CD4-positive, alpha-beta memory T cell (primary cell): ENCODE measurements around the gene CEP152. TPM values are rescaled to one million over a fixed set of nuclear protein-coding genes. Genes with fewer than 3 reads are reported as not detected.
A peak's percentile ranks its signal among the peaks of the same experiment; 100 is the strongest.
"Not testable (repeated sequence)": the region's sequence is repeated elsewhere in the genome, so short reads cannot be mapped to it uniquely, and the experiment has no call there.

Experiments used
- CTCF ChIA-PET: fragments of 350-600 bp; sonication (Branson Sonifier 250); formaldehyde crosslinking; loops from one replicate; lab custom pipeline; 2021; ENCODE audit warnings: inconsistent platforms; ENCODE audit not compliant: partially characterized antibody; lab: Charles Lee
- POLR2A ChIA-PET: fragments of 350-600 bp; sonication (Branson Sonifier 250); formaldehyde crosslinking; loops from one replicate; lab custom pipeline; 2021; ENCODE audit not compliant: partially characterized antibody; lab: Charles Lee
- DNase-seq, 5 donors: peaks; one replicate each; pipeline versions ENCODE4 v3.0.0 to v3.0.0-alpha.2; 2020 to 2022; ENCODE audit warnings: mixed read lengths in 1 of 5
- H3K27ac ChIP-seq: one replicate; pipeline ENCODE4 v1.7.0; 2013; ENCODE audit warnings: low read depth, low read length
- H3K27me3 ChIP-seq: 2 replicates; pipeline ENCODE4 v1.7.0; 2013; ENCODE audit warnings: mild to moderate bottlenecking, low read length, moderate library complexity; ENCODE audit not compliant: insufficient read depth
- H3K36me3 ChIP-seq: 2 replicates; pipeline ENCODE4 v1.7.0; 2013; ENCODE audit warnings: mild to moderate bottlenecking, low read length, moderate library complexity; ENCODE audit not compliant: insufficient read depth
- H3K4me1 ChIP-seq: 2 replicates; pipeline ENCODE4 v1.7.0; 2013; ENCODE audit warnings: mild to moderate bottlenecking, low read length, moderate library complexity; ENCODE audit not compliant: insufficient read depth
- H3K4me3 ChIP-seq, 2 donors: one replicate each; pipeline ENCODE4 v1.7.0; 2013; ENCODE audit warnings: low read length in 2 of 2, mild to moderate bottlenecking in 1 of 2
- H3K9me3 ChIP-seq, 2 donors: one replicate each; pipeline ENCODE4 v1.7.0; 2013; ENCODE audit warnings: low read length in 2 of 2, control low read depth in 1 of 2; ENCODE audit not compliant: control insufficient read depth in 1 of 2
- H3K27ac Mint-ChIP-seq, 7 donors: one replicate each; pipeline ENCODE4 v1.8.0; 2020 to 2021; ENCODE audit warnings: mixed read lengths in 7 of 7, mild to moderate bottlenecking in 6 of 7, inconsistent platforms in 3 of 7, moderate library complexity in 3 of 7
- H3K27me3 Mint-ChIP-seq, 2 donors: one replicate each; pipeline ENCODE4 v1.8.0; 2020 to 2021; ENCODE audit warnings: mixed read lengths in 2 of 2
- H3K36me3 Mint-ChIP-seq, 2 donors: one replicate each; pipeline ENCODE4 v1.8.0; 2020 to 2021; ENCODE audit warnings: mixed read lengths in 2 of 2, inconsistent platforms in 1 of 2, mild to moderate bottlenecking in 1 of 2
- H3K4me1 Mint-ChIP-seq, 4 donors: one replicate each; pipeline ENCODE4 v1.8.0; 2020 to 2021; ENCODE audit warnings: mixed read lengths in 4 of 4, mild to moderate bottlenecking in 1 of 4
- H3K4me3 Mint-ChIP-seq, 8 donors: one replicate each; pipeline ENCODE4 v1.8.0; 2020 to 2021; ENCODE audit warnings: mixed read lengths in 8 of 8, mild to moderate bottlenecking in 7 of 8, moderate library complexity in 6 of 8, inconsistent platforms in 3 of 8
- H3K9me3 Mint-ChIP-seq, 8 donors: one replicate each; pipeline ENCODE4 v1.8.0; 2020 to 2021; ENCODE audit warnings: mixed read lengths in 8 of 8, mild to moderate bottlenecking in 5 of 8, inconsistent platforms in 3 of 8, moderate library complexity in 1 of 8
- intact Hi-C: fragments of 100-400 bp; cut with micrococcal nuclease; formaldehyde crosslinking; loops from one replicate; pipeline ENCODE4 v1.15.1; 2023
- polyA plus RNA-seq, 2 donors: library from polyadenylated mRNA; unstranded; fragments of 300-500 nt; fragmentation: Illumina TruSeq; gene quantifications; one replicate each; pipeline ENCODE4 v1.2.3, GENCODE V29; 2021
- total RNA-seq, 2 experiments: library from RNA; stranded (reverse); gene quantifications; one replicate each; pipeline ENCODE4 v1.2.3, GENCODE V29; 2021

The CEP152 gene
- total and polyA plus RNA-seq, 4 experiments from 2014 or later: 3.0 to 15.3 (median 11.3) TPM

DNA sequence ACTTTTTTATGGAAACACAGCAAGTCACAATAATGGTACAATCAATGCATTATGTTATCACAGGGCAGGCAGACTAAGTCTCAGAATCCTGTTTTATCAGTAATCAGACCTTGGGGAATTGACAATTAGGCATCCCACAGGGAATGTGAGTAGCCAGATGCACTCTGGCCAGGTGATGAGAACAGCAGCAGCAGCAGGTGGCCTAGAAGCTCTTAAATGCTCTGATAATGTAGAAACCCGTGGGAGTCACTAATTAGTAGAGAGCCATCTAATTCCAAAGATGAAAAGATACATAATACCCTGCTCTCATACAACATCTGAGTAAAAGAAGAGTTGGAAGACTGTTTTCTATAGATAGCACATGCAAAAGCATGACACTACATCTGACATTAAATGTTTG is 12.6 kb downstream of the CEP152 start:
- Histone ChIP-seq H3K27ac (no peak overlapping the region), H3K36me3 (no peaks in the 10 kb centered on the region), H3K27me3 (no peaks in the 10 kb centered on the region), H3K4me1 (peaks cover 4% of the 10 kb centered on the region), H3K4me3 (no peak overlapping the region), H3K9me3 (no peaks in the 10 kb centered on the region)
- Mint-ChIP-seq H3K27ac (peak overlapping the region in 1 of 7 donors; percentile 17), H3K4me1 (peaks cover 11 to 32% (median 17%) of the 10 kb centered on the region in 4 donors), H3K36me3 (peaks cover 8 to 13% of the 10 kb centered on the region in 2 donors), H3K27me3 (no peaks in the 10 kb centered on the region), H3K9me3 (no peaks in the 10 kb centered on the region), H3K4me3 (no peak overlapping the region)
- DNase-seq: no peak
- ChIA-PET POLR2A (no interaction called here), CTCF (interaction anchor here (1.0 kb wide), 1 partner anchor 439 kb away, joined by 3 read pairs; no protein-coding TSS in a partner anchor)
- intact Hi-C loops: no loop called here

DNA sequence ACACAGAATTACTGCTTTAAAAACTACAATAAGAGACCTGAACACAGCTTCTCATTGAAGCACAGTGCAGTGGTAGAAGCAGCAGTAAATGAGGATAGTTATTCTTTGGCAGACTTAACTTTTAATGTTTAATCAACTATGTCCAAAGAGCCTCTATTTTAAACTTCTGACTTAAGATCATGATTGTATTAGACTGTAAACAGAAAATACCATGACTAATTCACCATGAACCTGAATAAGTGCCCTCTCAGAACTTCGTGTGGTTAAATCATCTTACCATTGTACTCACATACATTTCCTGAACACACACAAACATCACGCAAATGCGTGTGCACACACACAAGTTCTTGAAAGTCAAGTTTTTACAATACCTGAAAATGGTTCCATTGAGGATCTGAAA is 13.9 kb downstream of the CEP152 start:
- no peak overlapping the region for H3K27ac ChIP-seq
- H3K9me3 ChIP-seq: no peaks in the 10 kb centered on the region
- no peaks in the 10 kb centered on the region for H3K9me3 Mint-ChIP-seq
- peaks cover 11 to 32% (median 17%) of the 10 kb centered on the region in 4 donors for H3K4me1 Mint-ChIP-seq
- DNase-seq: no peak
- peak overlapping the region in 3 of 8 donors; percentile 14 to 53 (median 33) for H3K4me3 Mint-ChIP-seq
- H3K27me3 ChIP-seq: no peaks in the 10 kb centered on the region
- peaks cover 5% of the 10 kb centered on the region for H3K36me3 ChIP-seq
- H3K4me3 ChIP-seq: no peak overlapping the region
- CTCF ChIA-PET: no interaction called here
- H3K27ac Mint-ChIP-seq: peak overlapping the region in 4 of 7 donors; percentile 31 to 62 (median 45)
- H3K36me3 Mint-ChIP-seq: peaks cover 17 to 23% of the 10 kb centered on the region in 2 donors
- intact Hi-C loops: no loop called here
- POLR2A ChIA-PET: interaction anchor here (1.7 kb wide), 1 partner anchor 14 kb away, joined by 6 read pairs; the partner anchor contains the start of gene CEP152
- no peaks in the 10 kb centered on the region for H3K27me3 Mint-ChIP-seq
- H3K4me1 ChIP-seq: peaks cover 4% of the 10 kb centered on the region

GRCh38 chr15:48796521-48796920 is 14.3 kb downstream of the CEP152 start:
- H3K36me3 ChIP-seq: peaks cover 5% of the 10 kb centered on the region
- H3K27ac ChIP-seq: no peak overlapping the region
- H3K4me3 ChIP-seq: no peak overlapping the region
- H3K4me3 Mint-ChIP-seq: peak overlapping the region in 1 of 8 donors; percentile 53
- no peaks in the 10 kb centered on the region for H3K9me3 Mint-ChIP-seq
- no peaks in the 10 kb centered on the region for H3K27me3 ChIP-seq
- peaks cover 4% of the 10 kb centered on the region for H3K4me1 ChIP-seq
- H3K36me3 Mint-ChIP-seq: peaks cover 17 to 23% of the 10 kb centered on the region in 2 donors
- POLR2A ChIA-PET: interaction anchor here (1.7 kb wide), 1 partner anchor 14 kb away, joined by 6 read pairs; the partner anchor contains the start of gene CEP152
- H3K27ac Mint-ChIP-seq: peak overlapping the region in 2 of 7 donors; percentile 37 to 62
- CTCF ChIA-PET: no interaction called here
- DNase-seq: no peak
- H3K9me3 ChIP-seq: no peaks in the 10 kb centered on the region
- H3K4me1 Mint-ChIP-seq: peaks cover 11 to 32% (median 17%) of the 10 kb centered on the region in 4 donors
- intact Hi-C loops: no loop called here
- no peaks in the 10 kb centered on the region for H3K27me3 Mint-ChIP-seq

DNA sequence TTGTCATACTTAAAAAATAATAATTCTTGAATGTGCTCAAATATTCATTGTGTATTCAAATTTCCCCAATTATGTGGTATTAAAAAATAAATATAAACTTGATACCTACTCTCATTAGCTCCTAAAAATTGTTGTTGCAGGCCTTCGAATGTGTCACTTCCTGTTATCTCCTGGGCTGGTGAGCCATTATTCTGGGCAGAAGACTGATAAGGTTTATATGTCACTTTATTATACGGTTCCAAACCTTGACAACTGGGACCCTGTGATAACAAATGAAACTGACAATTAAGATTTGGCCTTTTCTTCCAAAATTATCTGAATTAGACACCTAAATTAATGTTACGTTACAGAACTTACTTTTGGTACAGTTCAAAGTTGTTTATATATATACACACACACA is 15.0 kb downstream of the CEP152 start:
- Histone ChIP-seq H3K27ac (no peak overlapping the region), H3K4me3 (no peak overlapping the region), H3K9me3 (no peaks in the 10 kb centered on the region), H3K27me3 (no peaks in the 10 kb centered on the region), H3K36me3 (peaks cover 5% of the 10 kb centered on the region), H3K4me1 (peaks cover 4% of the 10 kb centered on the region)
- Mint-ChIP-seq H3K27ac (no peak overlapping the region), H3K36me3 (peaks cover 18 to 23% of the 10 kb centered on the region in 2 donors), H3K4me1 (peaks cover 7 to 27% (median 14%) of the 10 kb centered on the region in 4 donors), H3K4me3 (no peak overlapping the region), H3K9me3 (no peaks in the 10 kb centered on the region), H3K27me3 (no peaks in the 10 kb centered on the region)
- POLR2A ChIA-PET: interaction anchor here (1.7 kb wide), 1 partner anchor 15 kb away, joined by 6 read pairs; the partner anchor contains the start of gene CEP152
- DNase-seq: no peak
- intact Hi-C loops: no loop called here
- CTCF ChIA-PET: no interaction called here

- intact Hi-C loops: no loop called here
- Mint-ChIP-seq H3K9me3 (no peaks in the 10 kb centered on the region), H3K4me3 (peak overlapping the region in 1 of 8 donors; percentile 39), H3K4me1 (peaks cover 6 to 21% (median 13%) of the 10 kb centered on the region in 4 donors), H3K27ac (peak overlapping the region in 2 of 7 donors; percentile 2 to 59), H3K27me3 (no peaks in the 10 kb centered on the region), H3K36me3 (peaks cover 24 to 33% of the 10 kb centered on the region in 2 donors)
- H3K36me3 ChIP-seq: peaks cover 5% of the 10 kb centered on the region
- no peaks in the 10 kb centered on the region for H3K27me3 ChIP-seq
- DNase-seq: no peak
- no peaks in the 10 kb centered on the region for H3K9me3 ChIP-seq
- CTCF ChIA-PET: no interaction called here
- H3K4me3 ChIP-seq: no peak overlapping the region
- H3K27ac ChIP-seq: no peak overlapping the region
- POLR2A ChIA-PET: no interaction called here
- H3K4me1 ChIP-seq: peaks cover 4% of the 10 kb centered on the region
These were observed 16.2 kb downstream of the CEP152 start for GRCh38 chr15:48794697-48795134.

- ChIA-PET CTCF (no interaction called here), POLR2A (no interaction called here)
- H3K36me3 ChIP-seq: peaks cover 5% of the 10 kb centered on the region
- no peak for DNase-seq
- no peak overlapping the region for H3K27ac ChIP-seq
- H3K4me3 ChIP-seq: no peak overlapping the region
- Mint-ChIP-seq H3K36me3 (peaks cover 38 to 42% of the 10 kb centered on the region in 2 donors), H3K4me1 (peaks cover 3 to 18% (median 8%) of the 10 kb centered on the region in 4 donors), H3K4me3 (no peak overlapping the region), H3K9me3 (no peaks in the 10 kb centered on the region), H3K27me3 (no peaks in the 10 kb centered on the region), H3K27ac (no peak overlapping the region)
- no peaks in the 10 kb centered on the region for H3K9me3 ChIP-seq
- no peaks in the 10 kb centered on the region for H3K27me3 ChIP-seq
- H3K4me1 ChIP-seq: peaks cover 4% of the 10 kb centered on the region
- intact Hi-C loops: no loop called here
These were observed 18.5 kb downstream of the CEP152 start for GRCh38 chr15:48792408-48792807.

DNA sequence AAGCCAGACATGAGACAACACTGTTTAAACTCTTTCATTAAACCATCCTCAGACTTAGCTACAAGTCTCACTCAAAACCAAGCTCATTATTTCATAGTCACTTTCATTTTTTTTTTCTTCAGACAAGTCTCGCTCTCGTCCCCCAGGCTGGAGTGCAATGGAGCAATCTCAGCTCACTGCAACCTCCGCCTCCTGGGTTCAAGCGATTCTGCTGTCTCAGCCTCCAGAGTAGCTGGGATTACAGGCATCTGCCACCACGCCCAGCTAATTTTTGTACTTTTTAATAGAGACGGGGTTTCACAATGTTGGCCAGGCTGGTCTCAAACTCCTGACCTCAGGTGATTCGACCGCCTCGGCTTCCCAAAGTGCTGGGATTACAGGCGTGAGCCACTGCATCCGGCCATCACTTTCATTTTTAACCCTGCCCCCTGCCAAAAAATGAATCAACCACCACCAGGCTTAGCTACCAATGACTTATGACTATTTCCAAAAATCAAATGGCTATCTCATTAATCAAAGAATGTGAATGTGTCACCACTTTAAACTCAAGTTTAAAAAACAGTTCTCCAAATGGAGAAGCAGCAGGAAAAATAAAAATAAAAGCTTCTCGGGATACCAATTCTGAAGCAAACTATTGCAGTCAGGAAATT is 20.3 kb downstream of the CEP152 start:
- CTCF ChIA-PET: interaction anchor here (1.2 to 4.1 kb wide), 2 partner anchors 11 to 15 kb away, joined by 4 to 16 read pairs; no protein-coding TSS in a partner anchor
- H3K27me3 Mint-ChIP-seq, H3K9me3 ChIP-seq, H3K4me3 ChIP-seq, H3K36me3 ChIP-seq, DNase-seq, POLR2A ChIA-PET, H3K9me3 Mint-ChIP-seq, H3K4me1 Mint-ChIP-seq, H3K4me3 Mint-ChIP-seq, H3K27ac ChIP-seq, H3K27ac Mint-ChIP-seq, H3K27me3 ChIP-seq, intact Hi-C loops, H3K4me1 ChIP-seq: not testable (repeated sequence)
- peaks cover 43 to 45% of the 10 kb centered on the region in 2 donors for H3K36me3 Mint-ChIP-seq
